ENCODE data around the gene EPS15.
"Not testable (repeated sequence)": the region's sequence is repeated elsewhere in the genome, so short reads cannot be mapped to it uniquely, and the experiment has no call there.

The EPS15 gene

DNA sequence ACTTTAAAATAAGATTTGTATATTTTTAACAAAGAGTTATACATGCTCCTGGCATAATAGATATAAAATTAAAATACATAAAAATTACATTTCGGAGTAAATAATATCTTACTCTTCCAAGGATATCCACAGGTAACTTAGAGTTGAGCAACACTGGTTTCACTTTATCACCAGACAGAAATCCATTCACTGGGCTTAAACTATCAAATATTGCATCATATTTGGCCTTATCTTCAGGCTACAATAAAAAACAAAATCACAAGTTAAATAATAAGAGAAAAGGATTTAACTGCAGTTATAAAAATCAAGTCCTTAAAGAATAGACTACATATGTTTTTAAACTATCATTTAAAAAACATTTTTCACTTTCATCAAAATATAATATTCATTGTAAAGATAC is 55.5 kb downstream of the EPS15 start:
- no peak for DNase-seq

DNA sequence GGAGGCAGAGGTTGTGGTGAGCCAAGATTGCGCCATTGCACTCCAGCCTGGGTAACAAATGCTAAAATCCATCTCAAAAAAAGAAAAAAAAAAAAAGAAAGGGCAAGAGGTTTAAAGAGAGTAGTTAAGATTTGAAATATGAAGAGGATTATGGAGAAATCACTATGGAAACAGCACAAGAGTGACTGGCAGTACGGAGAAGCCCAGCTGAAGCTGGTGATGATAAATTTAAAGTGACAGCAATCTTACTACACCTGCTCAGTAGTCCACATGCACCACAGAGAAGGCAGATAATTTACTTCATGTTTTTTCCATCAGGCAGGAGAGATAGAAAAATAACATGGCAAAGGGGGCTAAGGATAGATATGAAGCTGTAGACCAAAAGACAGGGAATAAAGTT is 56.8 kb downstream of the EPS15 start:
- DNase-seq, result not testable (repeated sequence)

DNA sequence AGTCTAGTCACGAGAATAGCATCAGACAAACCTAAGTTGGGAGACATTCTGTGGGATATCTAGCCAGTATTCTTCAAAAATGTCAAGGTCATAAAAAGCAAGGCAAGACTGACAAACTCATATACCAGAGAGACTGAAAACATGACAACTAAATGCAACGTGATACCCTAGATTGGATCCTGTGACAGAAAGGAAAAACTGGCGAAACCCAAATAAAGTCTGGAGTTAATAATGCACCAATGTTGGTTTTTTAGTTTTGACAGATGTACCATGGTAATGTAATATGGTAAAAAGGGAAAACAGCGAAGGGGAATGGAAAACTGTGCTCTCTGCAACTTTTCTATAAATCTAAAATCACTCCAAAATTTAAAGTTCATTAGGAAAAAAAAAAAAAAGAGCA is 64.5 kb downstream of the EPS15 start:
- DNase-seq, result no peak

DNA sequence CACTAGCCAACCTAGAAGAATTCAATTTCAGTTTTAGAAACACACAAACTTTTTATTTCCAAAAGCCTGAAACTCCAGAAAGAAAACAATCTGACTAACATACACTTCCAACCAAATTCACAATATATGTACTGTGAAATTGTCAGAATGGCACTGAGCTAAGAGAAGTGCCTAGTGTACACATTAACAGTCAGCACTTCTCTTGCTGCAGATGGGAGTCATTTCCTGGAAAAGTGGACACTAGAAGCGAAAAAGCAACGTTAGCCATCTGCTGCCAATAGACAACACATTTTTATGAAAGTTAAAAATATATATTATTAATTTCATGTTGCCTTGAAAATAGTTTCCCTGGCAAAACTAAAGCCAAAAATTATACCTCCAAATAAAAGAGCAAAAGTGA is 66.1 kb downstream of the EPS15 start:
- no peak for DNase-seq

DNA sequence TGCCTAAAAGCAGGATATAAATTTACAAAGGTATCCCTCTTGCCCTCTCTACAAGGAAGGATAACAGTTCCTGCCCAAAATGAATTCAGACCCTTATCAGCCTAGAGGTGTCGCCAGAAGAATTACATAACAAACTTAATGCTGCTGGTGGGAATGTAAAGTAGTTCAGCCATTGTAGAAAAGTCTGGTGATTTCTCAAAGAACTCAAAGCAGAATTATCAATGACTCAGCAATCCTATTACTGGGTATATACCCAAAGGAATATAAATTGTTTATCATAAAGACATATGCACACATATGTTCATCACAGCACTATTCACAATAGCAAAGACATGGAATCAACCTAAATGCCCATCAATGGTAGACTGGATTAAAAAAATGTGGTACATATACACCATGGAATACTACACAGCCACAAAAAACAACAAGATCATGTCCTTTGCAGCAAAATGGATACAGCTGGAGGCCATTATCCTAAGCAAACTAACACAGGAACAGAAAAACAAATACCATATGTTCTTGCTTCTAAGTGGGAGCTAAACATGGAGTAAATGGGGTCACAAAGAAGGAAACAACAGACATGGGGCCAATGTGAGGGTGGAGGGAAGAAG is 70.1 kb downstream of the EPS15 start:
- DNase-seq, result not testable (repeated sequence)

DNA sequence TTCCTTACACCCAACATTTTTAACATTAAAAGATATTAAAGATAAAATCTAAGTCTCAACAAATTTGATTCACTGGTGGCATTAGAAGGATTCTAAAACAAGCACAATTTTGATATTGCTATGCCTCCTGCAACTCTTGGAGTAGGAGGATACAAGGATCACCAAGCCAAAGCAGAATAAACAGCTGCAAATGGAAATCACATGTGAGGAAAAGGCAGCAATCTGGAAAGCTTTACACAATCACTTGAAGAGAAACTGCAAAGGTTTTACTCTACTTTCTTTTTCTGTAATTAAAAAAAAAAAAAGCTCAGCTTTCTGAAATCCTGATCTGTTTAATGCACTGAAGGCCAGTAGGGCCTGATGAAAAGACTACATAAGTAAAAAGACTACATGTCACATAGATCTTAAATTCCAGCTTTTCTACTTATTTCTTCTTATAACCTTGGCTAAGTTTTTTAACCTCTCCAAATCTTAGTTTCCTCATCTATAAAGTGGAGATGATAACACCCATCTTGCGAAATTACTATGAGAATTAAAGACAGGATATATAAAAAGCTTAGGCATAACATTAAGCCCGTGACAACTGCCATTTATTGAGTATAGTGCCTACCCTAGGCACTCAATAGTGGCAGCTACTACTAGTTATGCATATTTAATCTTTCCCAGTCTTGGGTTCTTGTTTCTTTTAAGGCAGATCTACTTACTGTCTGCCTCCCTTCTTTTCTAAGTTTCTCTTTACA is 73.5 kb downstream of the EPS15 start:
- no peak for DNase-seq

DNA sequence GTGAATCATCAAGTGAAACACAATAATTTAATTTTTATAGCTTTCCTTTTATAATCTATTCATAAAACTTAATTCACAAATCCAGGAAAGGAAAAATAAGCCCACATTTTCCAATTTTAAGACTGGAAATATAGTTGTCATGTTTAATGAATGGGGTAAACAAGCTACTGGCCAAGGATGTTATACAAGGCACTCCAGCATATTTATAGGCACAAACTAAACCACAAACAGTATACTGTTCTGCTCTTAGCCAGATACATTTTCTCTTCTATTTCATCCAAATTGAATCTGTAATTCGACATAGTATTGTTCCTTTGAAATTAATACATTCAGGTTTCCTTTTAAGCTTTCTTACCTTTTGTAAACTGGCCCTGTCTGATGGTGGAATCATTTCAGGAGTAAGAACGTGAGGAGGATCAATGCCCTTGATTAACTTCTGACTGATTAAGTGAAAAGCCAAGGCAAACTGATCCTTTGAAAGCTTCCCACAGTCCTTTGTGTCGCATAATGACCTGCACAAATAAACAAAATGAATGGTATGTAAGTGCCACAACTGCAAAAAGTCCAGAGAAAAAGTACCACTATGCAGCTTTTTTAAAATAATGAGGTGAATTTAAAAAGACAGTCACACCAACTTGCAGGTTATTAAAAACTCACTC is 74.4 kb downstream of the EPS15 start:
- no peak for DNase-seq

DNA sequence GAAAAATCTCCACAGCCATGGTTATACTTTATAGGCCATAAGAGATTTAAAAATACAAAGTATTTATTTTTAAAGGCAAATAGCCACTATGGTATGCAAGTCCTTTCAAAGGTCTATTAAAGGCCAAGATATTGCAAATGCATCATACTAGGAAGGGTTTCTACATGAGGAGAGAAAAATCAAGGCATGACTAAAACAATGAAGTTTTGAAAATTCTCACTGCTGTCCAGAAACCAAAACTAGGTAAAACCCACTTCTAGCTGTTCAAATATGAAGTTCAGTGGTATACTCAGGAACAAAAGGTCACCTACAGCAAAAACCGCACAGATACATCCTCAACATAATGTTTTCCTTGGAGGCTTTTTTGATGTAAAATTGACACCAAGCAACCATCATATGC is 75.0 kb downstream of the EPS15 start:
- DNase-seq, result no peak

DNA sequence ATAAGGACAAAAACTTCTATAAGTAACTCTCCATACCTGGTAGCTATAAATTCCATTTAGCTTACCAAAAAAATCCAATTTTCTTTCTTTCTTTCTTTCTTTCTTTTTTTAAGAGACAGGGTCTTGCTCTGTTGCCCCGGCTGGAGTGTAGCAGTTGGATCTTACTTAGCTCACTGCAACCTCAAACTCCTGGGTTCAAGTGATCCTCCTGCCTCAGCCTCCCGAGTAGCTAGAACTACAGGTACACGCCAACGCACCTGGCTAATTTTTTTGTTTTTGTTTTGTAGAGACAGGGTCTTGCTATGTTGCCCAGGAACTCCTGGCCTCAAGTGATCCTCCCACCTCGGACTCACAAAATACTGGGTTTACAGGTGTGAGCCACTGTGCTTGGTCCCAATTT is 75.5 kb downstream of the EPS15 start:
- DNase-seq, result no peak

DNA sequence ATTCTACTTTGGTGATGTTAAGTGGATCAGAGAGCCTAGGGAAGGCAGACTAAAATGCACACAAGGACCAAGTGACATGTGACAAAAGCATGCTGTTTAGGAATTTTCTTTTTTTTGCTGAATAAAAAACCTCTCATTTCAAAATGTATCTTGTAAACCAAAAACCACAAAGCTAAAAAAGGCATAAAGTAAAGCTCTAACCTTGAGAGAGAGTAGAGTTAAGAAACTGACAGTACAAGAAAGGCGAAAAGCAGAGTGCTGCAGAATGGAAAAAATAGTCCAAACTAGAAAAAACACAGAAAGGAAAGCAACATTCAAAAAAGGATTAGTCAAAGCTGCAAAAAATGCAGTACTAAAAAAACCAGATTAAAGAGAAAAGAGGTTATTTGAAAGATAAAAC is 76.5 kb downstream of the EPS15 start:
- no peak for DNase-seq

DNA sequence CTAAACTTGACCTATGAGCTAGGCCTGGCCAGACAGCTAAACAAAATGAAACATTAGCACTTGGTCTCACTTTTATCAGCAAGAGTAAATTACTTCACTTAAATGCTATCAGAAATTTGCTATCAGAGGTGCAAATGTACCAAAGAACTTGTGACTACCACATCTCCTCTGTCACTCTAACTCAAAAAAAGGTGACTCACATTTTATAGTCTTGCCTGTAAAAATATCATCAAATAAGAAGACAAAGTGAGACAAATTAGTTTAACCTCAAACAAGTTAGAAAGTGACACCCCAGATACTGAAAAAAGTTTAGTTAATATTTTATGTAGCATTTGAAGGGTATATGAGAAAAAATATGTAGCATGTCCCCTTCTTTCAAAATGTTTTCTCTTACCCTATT is 76.9 kb downstream of the EPS15 start:
- no peak for DNase-seq

DNA sequence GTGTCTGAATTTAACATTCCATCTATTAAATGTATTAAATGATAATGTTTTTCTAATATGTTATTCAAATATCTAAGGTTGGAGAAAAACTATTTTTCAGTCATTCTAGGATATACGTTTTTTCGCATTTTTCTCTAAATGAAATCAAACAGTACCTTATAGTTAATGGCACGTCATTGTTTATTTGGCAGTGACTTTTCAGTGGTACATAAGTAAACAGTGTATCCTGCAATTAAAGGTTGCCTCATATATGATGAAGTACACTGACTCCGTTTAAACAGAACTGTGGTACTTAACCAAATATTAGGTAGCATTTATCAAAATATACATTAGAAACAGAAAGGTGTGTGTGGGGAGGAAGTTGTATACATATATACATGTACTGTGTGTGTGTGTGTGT is 79.2 kb downstream of the EPS15 start:
- DNase-seq, result no peak

DNA sequence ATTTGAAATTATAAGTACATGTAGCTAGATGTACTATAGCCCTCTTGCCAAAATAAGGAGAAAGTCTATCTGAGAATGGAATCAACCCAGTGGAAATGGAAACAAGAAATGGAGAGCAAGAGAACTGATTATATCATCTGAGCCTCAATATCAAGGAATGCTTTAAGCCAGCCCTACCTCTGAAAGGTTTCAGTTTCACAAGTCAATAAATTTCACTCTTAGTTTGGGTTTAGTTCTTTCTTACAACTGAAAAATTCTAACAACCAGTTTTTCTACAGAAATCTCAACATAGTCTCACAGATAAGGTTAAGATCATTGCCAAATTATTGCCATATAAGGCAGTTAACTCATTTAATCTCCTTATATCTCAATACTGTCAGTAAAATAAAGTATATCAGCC is 80.0 kb downstream of the EPS15 start:
- DNase-seq, result no peak

DNA sequence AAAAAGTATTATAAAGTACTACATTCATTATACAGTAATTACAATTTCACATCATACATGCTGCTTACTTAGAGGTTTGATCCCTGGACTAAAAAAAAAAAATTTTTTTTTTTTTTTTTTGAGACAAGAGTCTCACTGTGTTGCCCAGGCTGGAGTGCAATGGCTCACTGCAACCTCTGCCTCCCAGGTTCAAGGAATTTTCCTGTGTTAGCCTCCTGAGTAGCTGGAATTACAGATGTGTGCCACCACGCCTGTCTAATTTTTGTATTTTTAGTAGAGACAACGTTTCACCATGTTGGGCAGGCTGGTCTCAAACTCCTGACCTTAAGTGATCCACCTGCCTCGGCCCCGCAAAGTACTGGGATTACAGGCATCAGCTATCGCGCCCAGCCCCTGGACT is 81.7 kb downstream of the EPS15 start:
- DNase-seq, result not testable (repeated sequence)

DNA sequence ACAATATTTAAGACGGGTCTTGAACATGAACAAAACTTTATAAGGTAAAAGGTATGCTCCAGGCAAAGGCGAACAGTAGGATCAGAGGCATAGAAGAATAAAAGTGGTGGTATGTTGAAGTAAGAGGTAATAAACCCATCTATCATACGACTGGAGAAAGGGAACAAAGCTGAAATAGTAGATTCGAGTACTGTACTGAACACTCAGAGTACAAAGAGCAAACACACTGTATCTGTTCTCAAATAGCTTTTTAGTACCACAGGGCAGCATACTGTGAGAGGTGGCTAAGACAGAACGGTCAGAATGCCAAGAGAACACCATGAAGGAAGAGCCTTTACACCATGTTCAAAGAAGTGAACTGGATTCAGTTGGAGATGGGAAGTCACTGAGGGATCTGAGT is 83.2 kb downstream of the EPS15 start:
- no peak for DNase-seq

DNA sequence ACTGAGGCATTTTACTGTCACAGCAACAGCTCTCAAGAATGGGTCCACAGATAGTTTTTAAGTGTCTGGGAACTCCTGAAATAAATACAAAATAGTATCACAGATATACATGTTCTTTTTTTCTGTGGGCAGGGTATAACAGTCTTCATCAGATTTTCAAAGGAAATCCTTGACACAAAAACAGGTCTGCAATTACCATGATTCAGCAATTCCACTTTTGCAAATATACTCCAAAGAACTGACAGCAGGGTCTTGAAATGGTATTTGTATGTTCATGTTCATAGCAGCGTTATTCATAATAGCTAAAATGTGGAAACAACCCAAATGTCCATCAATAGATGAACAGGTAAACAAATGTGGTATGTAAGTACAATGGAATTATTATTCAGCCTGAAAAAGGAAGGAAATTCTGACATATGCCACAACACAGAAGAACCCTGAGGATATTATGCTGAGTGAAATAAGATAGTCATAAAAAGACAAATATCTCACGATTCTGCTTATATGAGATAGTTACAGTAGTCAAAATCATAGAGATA is 85.0 kb downstream of the EPS15 start:
- DNase-seq, result no peak

DNA sequence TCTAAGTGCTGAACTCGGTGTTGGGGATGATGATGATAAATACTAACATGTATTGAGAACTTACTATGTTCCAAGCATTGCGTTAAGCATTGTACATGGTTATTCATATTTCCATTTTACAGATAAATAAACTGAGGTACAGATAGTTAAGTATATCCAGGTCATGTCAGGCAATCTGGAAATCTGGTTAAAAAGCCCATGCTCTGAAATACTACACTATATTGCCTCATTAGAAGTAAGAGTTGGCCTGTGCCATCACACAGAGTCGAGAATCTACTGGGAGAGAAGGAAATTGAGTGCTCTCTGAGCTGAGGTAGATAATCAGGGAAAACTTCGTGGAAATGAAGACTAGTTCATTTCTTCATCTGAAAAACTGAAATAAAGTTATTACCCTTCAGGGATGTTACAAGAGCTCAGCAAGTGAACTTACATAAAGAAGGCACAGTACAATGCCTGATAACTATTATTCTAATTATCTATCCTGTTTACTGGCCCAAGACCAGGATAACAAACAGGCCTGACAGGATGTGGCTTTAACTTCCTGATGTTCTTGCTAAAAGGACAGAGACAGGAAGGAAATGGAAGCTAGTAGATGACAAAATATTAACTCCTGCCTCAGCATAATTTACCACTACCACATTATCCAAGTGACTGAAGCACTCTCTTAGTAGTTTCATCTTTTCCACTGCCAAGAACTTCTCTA is 85.6 kb downstream of the EPS15 start:
- no peak for DNase-seq

DNA sequence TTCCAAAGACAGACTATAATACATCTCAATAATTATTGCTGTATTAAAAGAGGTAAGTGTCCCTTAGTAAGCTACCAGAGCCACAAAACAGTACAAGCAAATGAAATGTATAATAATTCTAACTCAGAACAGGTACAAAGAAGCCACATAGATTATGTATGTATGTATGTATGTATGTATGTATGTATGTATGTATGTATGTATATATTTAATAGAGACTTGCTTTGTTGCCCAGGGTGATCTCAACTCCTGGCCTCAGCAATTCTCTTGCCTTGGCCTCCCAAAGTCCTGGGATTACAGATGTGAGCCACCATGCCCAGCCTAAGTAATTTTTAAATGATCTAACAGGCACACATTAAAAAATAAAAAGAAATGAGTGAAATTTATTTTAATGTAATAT is 86.9 kb downstream of the EPS15 start:
- DNase-seq, result no peak

DNA sequence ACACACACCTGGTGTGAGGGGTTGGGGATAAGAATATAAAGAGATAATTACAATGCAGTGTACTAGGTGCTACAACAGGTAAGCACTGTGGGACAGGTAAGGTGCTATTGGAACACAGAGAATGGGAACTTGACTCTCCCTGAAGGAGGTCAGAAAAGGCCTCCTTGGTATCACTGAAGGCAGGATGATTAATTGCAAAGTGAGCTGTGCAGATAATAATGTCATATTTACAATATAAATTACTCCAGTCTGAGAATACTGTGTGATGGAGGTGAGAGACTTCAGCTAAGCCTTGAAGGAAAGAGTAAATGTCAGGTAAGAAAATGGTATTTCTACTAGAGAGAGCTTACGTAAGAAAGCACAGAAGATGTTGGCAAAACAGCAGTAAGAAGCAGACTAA is 91.6 kb downstream of the EPS15 start:
- no peak for DNase-seq

DNA sequence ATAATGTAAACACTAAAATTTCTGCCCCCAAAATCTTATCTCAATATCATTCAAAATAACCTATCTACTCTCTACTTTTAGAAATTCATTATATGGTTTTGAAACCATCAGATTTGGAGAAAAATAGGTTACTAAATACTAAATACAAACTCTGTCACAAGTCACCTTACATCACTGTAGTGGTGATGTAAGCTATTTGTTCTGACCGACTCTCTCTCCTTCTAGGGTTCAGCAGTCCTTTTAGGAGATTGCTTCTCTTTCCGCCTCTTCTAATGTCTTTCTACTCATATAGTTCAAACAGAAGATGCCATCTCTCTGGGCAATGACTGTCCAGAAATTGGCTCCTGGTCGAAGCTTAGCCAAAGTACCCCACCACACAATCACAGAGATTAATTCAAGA is 93.1 kb downstream of the EPS15 start:
- DNase-seq, result no peak

DNA sequence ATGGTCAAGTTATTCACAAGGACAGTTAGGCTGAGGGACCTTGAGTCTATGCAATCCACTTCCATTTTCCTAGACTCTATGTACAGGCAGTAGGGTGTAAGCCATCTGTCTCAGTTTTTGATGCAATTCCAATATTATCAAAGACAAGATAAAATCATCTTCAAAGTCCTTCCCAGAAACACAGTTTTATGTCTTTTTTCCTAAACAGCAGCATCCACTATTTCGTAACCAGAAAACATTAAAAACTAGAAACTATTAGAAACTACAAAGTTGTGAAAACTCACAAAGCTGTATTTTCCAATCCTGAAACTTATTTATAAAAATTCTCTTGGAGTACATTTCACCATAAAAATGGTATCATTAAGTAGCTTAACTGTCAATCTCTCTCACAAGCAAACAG is 93.8 kb downstream of the EPS15 start:
- DNase-seq, result no peak

DNA sequence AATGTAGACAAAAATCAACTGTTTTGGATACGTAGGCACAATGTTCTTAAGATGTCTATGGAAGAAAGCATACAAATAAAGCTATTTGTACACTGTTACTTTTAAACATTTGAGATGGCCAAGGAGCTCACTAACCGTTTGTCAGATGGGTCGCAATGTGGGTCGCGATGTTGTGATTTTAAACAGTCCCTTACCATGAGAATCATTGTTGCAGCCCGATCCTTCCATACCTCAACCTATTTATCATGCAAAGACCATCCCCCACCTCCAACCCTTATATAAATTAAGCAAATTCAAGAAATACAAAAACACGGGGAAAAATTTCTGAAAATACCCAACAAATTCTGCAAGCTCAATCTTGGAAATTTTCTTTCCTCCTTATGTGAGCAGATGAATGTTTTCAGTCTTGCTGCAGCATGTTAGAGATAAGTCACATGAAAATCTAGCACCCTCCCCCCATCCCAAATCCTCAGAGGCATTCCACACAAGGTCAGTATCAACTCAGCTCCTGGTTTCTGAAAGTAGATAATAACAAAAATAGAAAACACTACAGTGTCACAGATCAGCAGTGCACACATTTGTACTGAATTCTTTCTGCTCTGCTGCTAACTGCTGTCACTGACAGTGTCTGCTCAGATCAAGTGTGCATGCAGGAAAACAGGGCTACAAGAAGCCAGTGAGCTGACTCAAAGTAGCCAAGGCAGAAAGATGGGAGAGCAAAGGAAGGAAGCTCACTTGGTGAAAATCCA is 95.8 kb downstream of the EPS15 start:
- DNase-seq, result no peak

Data from NCI-H446 treated with DMSO at 0.1 percent for 48 hours (cell line).